GM23338 (cell line): ENCODE data around the gene MAP6D1. TPM values are rescaled to one million over a fixed set of nuclear protein-coding genes. Genes with fewer than 3 reads are reported as not detected.
A peak's percentile ranks its signal among the peaks of the same experiment; 100 is the strongest.

ENCODE experiments used
- ATAC-seq: fragments of 200-7000 bp; cut with Tn5 transposase; 3 replicates; pipeline ENCODE4 v1.9.1; 2020
- DNase-seq: peaks from one replicate; pipeline ENCODE4 v3.0.0-alpha.2; 2015; ENCODE audit warnings: low spot score
- H2AFZ ChIP-seq: fragments of 200-600 bp; sonication (generic); 2 replicates; pipeline ENCODE4 v1.8.0; 2016; ENCODE audit warnings: antibody characterized with exemption, mild to moderate bottlenecking, moderate library complexity
- H3F3A ChIP-seq: fragments of 200-600 bp; sonication (generic); replicated peaks from 2 replicates; pipeline ENCODE4 v1.8.0; 2017; ENCODE audit warnings: antibody characterized with exemption, mixed run types, low read depth
- H3K27ac ChIP-seq: fragments of 200-600 bp; sonication (generic); 2 replicates; pipeline ENCODE4 v1.6.1; 2016; ENCODE audit warnings: low read depth
- H3K27me3 ChIP-seq: fragments of 200-600 bp; sonication (generic); 2 replicates; pipeline ENCODE4 v1.8.0; 2016; ENCODE audit warnings: mild to moderate bottlenecking, mixed run types, moderate library complexity; ENCODE audit not compliant: insufficient read depth
- H3K36me3 ChIP-seq: fragments of 200-600 bp; sonication (generic); 2 replicates; pipeline ENCODE4 v1.8.0; 2016; ENCODE audit warnings: mild to moderate bottlenecking; ENCODE audit not compliant: insufficient read depth
- H3K4me1 ChIP-seq: fragments of 200-600 bp; sonication (generic); 2 replicates; pipeline ENCODE4 v1.8.0; 2016; ENCODE audit warnings: mild to moderate bottlenecking, moderate library complexity; ENCODE audit not compliant: insufficient read depth
- H3K4me2 ChIP-seq: fragments of 200-600 bp; sonication (generic); 2 replicates; pipeline ENCODE4 v1.7.1; 2017; ENCODE audit warnings: mixed run types
- H3K4me3 ChIP-seq: fragments of 200-600 bp; sonication (generic); 2 replicates; pipeline ENCODE4 v1.6.1; 2016; ENCODE audit warnings: mixed run types
- H3K79me2 ChIP-seq: fragments of 200-600 bp; sonication (generic); replicated peaks from 2 replicates; pipeline ENCODE4 v1.8.0; 2017; ENCODE audit warnings: mild to moderate bottlenecking; ENCODE audit not compliant: insufficient read depth
- H3K9me2 ChIP-seq: fragments of 200-600 bp; sonication (generic); 2 replicates; pipeline ENCODE4 v1.8.0; 2017; ENCODE audit not compliant: insufficient read depth
- H4K20me1 ChIP-seq: fragments of 200-600 bp; sonication (generic); replicated peaks from 2 replicates; pipeline ENCODE4 v1.8.0; 2017; ENCODE audit warnings: mild to moderate bottlenecking; ENCODE audit not compliant: insufficient read depth
- H3K27ac Mint-ChIP-seq: 2 replicates; pipeline ENCODE4 v1.8.0; 2020; ENCODE audit warnings: inconsistent platforms, mild to moderate bottlenecking, moderate library complexity, mixed read lengths
- H3K27me3 Mint-ChIP-seq: 3 replicates; pipeline ENCODE4 v1.8.0; 2022; ENCODE audit warnings: low read depth, mild to moderate bottlenecking, moderate library complexity, mixed read lengths, inconsistent platforms; ENCODE audit not compliant: insufficient read depth, poor library complexity
- H3K36me3 Mint-ChIP-seq: 3 replicates; pipeline ENCODE4 v1.8.0; 2021; ENCODE audit warnings: low read depth, mild to moderate bottlenecking, inconsistent platforms, moderate library complexity, mixed read lengths
- H3K4me1 Mint-ChIP-seq: 3 replicates; pipeline ENCODE4 v1.8.0; 2020; ENCODE audit warnings: mild to moderate bottlenecking, inconsistent platforms, mixed read lengths
- H3K4me3 Mint-ChIP-seq: 3 replicates; pipeline ENCODE4 v1.8.0; 2021; ENCODE audit warnings: moderate library complexity, mild to moderate bottlenecking, inconsistent platforms, mixed read lengths
- H3K9me3 Mint-ChIP-seq: 3 replicates; pipeline ENCODE4 v1.8.0; 2020; ENCODE audit warnings: moderate library complexity, mild to moderate bottlenecking, inconsistent platforms, mixed read lengths
- CREB1 ChIP-seq: fragments of 250-450 bp; sonication (Bioruptor Pico); IDR thresholded peaks from 2 replicates; pipeline ENCODE4 v1.5.0; 2020; ENCODE audit warnings: low read depth, mild to moderate bottlenecking, moderate library complexity
- CTCF ChIP-seq, 2 experiments: fragments of 200-600 bp in 1 of 2; sonication (generic) in 1 of 2; conservative IDR thresholded peaks; 2 replicates each; pipeline versions ENCODE4 v1.5.1 to v1.6.1; 2016 to 2017; ENCODE audit warnings: antibody characterized with exemption in 2 of 2, low read depth in 2 of 2, mild to moderate bottlenecking in 2 of 2, moderate library complexity in 1 of 2
- ETS1 ChIP-seq: IDR thresholded peaks from 2 replicates; pipeline ENCODE4 v1.6.1; 2016; ENCODE audit warnings: antibody characterized with exemption
- EZH2 ChIP-seq: fragments of 200-600 bp; sonication (generic); IDR thresholded peaks from one replicate; pipeline ENCODE4 v1.8.0; 2017; ENCODE audit warnings: antibody characterized with exemption, mild to moderate bottlenecking, low read depth; ENCODE audit not compliant: unreplicated experiment
- EZH2phosphoT487 ChIP-seq: fragments of 200-600 bp; sonication (generic); IDR thresholded peaks from one replicate; pipeline ENCODE4 v1.8.1; 2018; ENCODE audit warnings: antibody characterized with exemption; ENCODE audit not compliant: unreplicated experiment
- JUNB ChIP-seq: IDR thresholded peaks from one replicate; pipeline ENCODE4 v1.6.1; 2016; ENCODE audit warnings: antibody characterized with exemption; ENCODE audit not compliant: unreplicated experiment
- NANOG ChIP-seq: IDR thresholded peaks from 2 replicates; pipeline ENCODE4 v1.6.1; 2016; ENCODE audit warnings: antibody characterized with exemption, borderline replicate concordance
- POLR2AphosphoS5 ChIP-seq: IDR thresholded peaks from 2 replicates; pipeline ENCODE4 v1.6.1; 2016; ENCODE audit warnings: antibody characterized with exemption, low read depth
- REST ChIP-seq: IDR thresholded peaks from one replicate; pipeline ENCODE4 v1.6.1; 2018; ENCODE audit warnings: antibody characterized with exemption; ENCODE audit not compliant: unreplicated experiment
- STAT1 ChIP-seq: IDR thresholded peaks from one replicate; pipeline ENCODE4 v1.6.1; 2016; ENCODE audit warnings: antibody characterized with exemption; ENCODE audit not compliant: unreplicated experiment
- ZNF114 ChIP-seq: fragments of 250-450 bp; sonication (Bioruptor Pico); IDR thresholded peaks from 2 replicates; pipeline ENCODE4 v1.5.0; 2020; ENCODE audit warnings: mild to moderate bottlenecking, moderate library complexity
- ZNF331 ChIP-seq: fragments of 250-450 bp; sonication (Bioruptor Pico); IDR thresholded peaks from 2 replicates; pipeline ENCODE4 v1.5.0; 2020; ENCODE audit warnings: low read depth, mild to moderate bottlenecking, moderate library complexity
- ZNF462 ChIP-seq: fragments of 250-450 bp; sonication (Bioruptor Pico); IDR thresholded peaks from 2 replicates; pipeline ENCODE4 v1.5.0; 2020; ENCODE audit warnings: mild to moderate bottlenecking, moderate library complexity
- polyA plus RNA-seq: library from polyadenylated mRNA; unstranded; fragments of >200 nt; fragmentation: Nextera tagmentation; extraction: Ambion mirVana; gene quantifications from 2 replicates; pipeline ENCODE4 v1.2.1, GENCODE V29; 2016
- total RNA-seq: library from RNA; depleted of rRNA; stranded (reverse); fragments of >200 nt; shearing (Covaris generic); gene quantifications from 2 replicates; pipeline ENCODE4 v1.2.3, GENCODE V29; 2014

Gene MAP6D1
- total and polyA plus RNA-seq, 2 experiments from 2014 or later: 2.6 to 8.2 TPM

GRCh38 chr3:183819831-183820230 lies 5.5 kb downstream of the MAP6D1 start:
- H3K4me1 Mint-ChIP-seq: peaks cover 18% of the 10 kb centered on the region
- Histone ChIP-seq H3K27me3 (peaks cover 13% of the 10 kb centered on the region), H3K4me3 (no peak overlapping the region), H3K9me2 (no peaks in the 10 kb centered on the region), H2AFZ (no peak overlapping the region), H4K20me1 (peaks cover 2% of the 10 kb centered on the region), H3K4me1 (peaks cover 6% of the 10 kb centered on the region), H3K36me3 (no peaks in the 10 kb centered on the region), H3K27ac (no peak overlapping the region), H3K4me2 (no peak overlapping the region), H3K79me2 (no peaks in the 10 kb centered on the region), H3F3A (no peaks in the 10 kb centered on the region; the same call in 1 of the 2 replicates)
- peak; percentile 35 for DNase-seq
- no peak overlapping the region for H3K27ac Mint-ChIP-seq
- peak; percentile 6 for ATAC-seq
- peaks cover 26% of the 10 kb centered on the region for H3K27me3 Mint-ChIP-seq
- no peaks in the 10 kb centered on the region for H3K9me3 Mint-ChIP-seq
- H3K4me3 Mint-ChIP-seq: no peak overlapping the region; the same call in 2 of the 3 replicates
- H3K36me3 Mint-ChIP-seq: peaks cover 16% of the 10 kb centered on the region
- TF ChIP-seq NANOG (no peak), ZNF114 (no peak), STAT1 (no peak), ZNF462 (CRISPR knock-in tag) (no peak), CREB1 (CRISPR knock-in tag) (no peak), EZH2phosphoT487 (no peak), CTCF (conservative IDR thresholded peaks at IDR 0.05; ENCODE audit: low read depth in 2 of 2) (no peak), EZH2 (no peak), JUNB (no peak), ZNF331 (CRISPR knock-in tag) (no peak), POLR2AphosphoS5 (no peak), ETS1 (no peak), REST (no peak)
